ENCODE data around the gene PRKAR1B.
"Not testable (repeated sequence)": the region's sequence is repeated elsewhere in the genome, so short reads cannot be mapped to it uniquely, and the experiment has no call there.

PRKAR1B gene

DNA sequence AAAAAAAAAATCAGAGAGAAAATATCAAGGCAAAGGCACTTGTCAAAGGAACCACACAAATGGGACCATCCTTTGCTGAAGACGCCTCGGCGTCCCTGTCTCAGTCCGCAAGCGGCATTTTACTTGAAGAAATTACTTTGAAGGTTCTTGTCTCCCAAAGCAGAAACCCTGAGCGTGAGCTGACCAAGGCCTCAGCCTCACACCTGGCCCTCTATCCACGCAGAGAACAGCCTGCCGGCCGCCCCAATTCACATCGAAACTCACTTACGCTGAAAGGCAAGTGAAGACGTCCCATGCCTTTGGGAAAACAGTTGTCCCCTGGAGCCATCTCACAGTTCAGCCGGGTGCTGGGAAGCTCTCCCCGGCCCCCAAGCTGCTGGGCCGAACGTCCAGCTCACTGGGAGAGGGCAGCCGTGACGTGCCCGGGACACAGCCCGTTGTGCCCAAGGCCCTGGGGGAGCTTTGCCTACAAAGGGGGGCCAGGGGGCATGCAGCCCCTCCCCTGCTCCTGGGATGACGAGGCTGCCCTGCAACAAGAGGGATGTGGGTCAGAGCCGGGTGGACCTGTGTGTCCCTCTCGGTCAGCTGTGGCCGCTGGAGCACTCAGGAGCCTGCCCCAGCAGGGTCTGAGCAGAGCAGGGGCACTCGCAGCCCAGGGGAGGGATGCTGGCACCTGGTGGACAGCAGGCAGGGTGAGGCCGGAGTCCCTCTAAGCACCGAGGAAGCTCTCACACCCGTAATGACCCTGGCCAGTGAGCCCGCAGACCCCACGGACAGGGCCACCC, 157.8 kb downstream of the PRKAR1B start:
- DNase-seq: no peak

GRCh38 chr7:568031-568951, 158.8 kb downstream of the PRKAR1B start:
- DNase-seq: no peak

DNA sequence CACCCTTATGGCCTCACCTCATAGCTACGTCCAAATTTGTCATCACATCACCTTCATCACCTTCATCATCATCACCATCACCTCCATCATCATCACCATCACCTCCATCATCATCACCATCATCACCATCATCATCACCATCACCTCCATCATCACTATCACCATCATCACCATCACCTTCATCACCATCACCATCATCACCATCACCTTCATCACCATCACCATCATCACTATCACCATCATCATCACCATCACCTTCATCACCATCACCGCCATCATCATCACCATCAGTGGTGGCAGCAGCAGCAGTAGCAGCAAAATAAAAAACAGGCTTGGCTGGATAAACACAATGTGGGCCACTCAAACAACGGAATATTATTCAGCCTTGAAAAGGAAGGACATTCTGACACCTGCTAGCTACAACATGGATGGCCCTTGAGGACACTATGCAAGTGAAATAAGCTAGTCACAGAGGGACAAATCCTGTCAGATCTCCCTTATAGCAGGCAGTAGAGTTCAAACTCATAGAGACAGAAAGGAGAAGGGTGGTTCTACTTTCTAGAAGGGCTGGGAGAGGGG, 159.7 kb downstream of the PRKAR1B start:
- DNase-seq: no peak

DNA sequence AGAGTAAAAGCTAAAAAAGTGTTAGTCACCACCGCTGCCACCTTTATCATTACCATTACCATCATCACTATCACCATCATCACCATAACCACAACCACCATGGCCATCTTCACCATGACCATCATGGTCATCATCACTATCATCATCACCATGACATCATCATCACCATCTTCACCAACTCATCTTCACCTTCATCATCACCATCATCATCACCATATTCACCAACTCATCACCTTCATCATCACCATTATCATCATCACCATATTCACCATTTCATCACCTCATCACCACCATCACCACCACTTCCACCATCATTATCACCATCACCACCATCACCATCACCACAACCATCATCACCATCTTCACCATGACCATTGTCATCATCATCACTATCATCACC, 161.0 kb downstream of the PRKAR1B start:
- no peak for DNase-seq

DNA sequence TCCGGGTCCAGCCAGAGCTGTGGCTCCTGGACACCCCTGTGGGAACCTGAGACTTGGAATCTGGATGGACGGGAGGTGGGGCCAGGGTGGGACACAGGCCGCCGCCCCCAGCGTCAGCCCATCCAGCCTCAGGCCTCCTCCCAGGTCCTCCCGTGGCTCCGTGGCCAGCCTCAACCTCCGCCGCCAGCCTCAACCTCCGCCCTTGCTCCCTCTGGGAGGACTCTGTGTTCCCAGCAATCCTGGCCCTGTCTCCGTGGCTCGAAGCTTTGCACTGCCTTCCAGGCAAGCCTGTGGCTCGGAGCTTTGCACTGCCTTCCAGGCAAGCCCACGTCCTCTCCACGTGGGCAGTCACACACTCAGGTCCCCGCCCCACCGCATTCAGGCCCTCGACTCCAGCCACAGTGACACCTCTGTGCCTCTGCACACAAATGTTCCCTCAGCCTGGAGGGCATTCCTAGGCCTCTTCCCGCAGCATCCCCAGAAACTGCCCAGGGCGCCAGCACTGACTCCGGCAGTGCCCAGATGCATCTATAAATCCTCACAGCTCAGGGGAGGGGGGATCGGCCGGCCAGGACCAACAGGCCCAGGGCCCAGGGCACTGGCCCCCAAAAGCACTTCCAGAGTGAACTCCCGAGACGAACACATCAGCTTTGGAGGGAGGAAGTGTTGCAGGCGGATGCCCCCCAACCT, 162.8 kb downstream of the PRKAR1B start:
- DNase-seq: no peak

- DNase-seq: no peak
Measured at GRCh38 chr7:563629-564170, 163.4 kb downstream of the PRKAR1B start.

- DNase-seq: no peak
Measured at GRCh38 chr7:562789-563628, 164.1 kb downstream of the PRKAR1B start.

DNA sequence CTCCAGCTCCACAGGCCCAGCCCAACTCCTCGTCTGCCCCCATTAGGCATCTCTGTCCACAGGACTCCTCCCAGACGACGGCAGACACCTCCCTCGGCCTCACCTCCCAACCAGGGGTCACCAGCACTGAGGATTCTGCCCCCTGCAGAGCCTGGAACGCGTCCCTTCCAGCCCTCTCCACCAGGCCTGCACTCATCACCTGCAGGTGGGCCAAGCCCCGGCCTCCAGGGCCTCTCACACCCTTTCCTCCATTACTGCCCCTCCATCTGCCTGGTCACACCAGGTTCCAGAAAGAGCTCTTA, 164.8 kb downstream of the PRKAR1B start:
- no peak for DNase-seq

DNA sequence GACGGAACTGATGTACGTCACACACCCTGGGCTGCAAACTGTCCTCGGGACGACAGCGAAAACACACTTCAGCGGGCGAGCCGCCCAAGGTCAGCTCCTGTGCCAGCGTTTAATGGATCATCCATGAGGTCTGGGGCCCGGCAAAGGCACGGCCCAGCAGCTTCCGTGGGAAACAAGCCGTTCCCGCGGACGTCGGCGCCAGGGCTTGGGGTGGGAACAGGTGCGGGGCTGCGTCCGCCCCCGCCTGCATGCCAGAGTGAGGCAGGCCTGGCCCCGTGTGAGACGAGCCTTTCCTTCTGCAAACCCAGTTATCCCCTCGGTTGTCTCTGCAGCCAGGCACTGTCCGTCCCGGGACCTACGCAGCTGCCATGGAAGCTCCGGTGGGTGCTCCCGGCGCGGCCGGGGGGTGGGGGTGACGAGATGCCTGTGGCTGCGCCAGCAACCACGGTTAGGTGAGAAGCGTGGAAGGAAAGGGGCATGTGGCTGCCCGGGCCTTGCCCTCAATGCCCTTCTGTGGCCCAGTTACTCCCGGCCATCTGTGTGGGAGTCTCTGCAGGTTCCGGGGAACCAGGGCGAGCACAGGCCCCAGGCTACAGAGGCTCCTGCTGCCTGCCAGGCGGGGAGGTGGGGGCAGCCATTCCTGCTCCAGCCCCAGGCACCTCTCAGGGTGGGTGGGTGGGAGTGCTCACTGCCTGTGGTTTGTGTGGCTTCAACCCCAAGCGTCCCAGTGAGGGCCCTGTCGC, 165.3 kb downstream of the PRKAR1B start:
- DNase-seq: no peak

DNA sequence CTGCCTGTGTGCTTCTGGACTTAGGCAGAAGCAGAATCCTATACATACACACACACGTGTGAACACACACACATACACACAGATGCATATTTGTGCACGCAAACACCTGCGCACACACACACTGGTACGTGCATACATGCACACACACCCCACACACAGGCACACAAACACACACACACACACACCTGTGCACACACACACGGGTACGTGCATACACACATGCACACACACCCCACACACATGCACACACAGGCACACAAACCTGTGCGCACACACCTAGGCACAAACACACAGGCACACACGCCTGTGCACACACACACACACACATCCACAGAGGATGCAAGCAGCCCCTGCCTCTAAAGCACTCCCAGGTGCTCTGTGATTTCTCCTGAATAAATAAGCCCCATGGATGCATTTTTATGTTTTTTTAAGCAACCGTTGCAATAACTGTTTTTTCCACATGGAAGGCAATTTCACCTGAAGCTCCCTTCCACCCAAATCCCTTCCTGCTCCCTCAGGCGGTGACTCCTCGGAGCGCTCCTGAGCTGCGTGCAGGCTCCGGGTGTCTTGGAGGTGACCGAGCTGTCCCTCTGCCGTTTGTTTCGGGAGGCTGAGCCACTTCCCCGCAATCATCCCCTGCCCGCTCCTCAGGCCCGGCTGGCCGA, 166.0 kb downstream of the PRKAR1B start:
- no peak for DNase-seq

DNA sequence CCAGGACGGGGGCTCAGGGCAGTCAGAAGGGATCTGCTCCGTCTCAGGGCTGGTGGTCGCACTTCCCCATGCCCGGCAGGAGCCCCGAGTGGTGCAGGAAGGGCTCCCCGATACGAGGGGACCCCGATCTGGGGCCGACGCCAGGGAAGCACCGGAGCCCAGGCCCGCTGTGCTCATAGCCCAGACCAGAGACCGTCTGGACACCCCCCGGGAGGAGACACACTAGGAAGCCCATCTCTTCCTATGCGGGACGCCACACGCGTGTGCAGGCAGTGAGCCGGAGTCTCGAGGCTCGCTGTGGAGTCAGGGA, 167.7 kb downstream of the PRKAR1B start:
- no peak for DNase-seq

DNA sequence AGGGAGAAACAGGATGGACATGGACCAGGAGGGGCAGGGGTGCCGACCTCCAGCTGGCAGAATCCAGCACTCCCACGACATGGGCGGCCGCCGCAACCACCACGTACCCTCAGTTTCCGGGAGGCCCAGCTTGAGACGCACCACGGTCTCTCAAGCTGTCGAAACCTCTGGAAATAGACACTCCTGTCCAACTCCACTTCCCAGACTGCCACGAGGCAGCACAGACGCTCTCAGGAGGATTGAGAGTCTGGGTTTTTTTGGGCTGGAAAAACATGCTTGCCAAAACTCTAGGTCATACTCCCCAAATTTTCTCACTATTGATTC, 169.6 kb downstream of the PRKAR1B start:
- no peak for DNase-seq

DNA sequence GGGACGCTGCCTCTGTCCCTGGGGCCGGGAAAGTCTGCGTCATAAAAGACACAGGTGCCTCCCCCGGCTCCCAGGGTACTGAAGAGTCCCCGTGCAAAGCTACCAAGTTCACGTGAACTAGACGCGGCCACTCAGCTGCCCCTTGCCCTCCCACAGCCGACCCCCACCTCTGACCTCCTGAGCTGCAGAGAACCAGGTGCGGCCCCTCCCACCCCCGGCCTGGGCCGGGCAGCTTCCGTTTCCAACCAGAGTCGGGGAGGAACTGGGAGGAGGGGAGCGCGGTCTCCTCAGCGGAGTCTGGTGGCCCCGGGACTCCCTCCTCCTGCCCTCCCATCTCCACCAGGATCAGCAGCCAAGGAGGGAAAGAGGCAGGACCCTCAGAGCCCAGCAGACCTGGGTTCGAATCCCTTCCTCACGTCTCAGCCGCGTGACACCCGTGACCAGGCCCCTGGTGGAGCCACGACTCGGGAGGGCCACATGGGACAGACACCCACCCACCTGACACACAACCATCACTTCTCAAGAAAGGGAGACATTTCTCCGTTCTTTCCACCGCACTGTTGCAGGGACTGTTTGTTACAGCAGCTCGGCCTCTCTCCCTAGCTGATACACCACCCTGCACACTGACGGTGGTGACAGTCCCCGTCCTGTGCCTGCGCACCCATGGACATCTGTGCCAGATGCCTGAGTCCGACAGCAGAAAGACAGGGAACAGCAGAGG, 170.1 kb downstream of the PRKAR1B start:
- no peak for DNase-seq

DNA sequence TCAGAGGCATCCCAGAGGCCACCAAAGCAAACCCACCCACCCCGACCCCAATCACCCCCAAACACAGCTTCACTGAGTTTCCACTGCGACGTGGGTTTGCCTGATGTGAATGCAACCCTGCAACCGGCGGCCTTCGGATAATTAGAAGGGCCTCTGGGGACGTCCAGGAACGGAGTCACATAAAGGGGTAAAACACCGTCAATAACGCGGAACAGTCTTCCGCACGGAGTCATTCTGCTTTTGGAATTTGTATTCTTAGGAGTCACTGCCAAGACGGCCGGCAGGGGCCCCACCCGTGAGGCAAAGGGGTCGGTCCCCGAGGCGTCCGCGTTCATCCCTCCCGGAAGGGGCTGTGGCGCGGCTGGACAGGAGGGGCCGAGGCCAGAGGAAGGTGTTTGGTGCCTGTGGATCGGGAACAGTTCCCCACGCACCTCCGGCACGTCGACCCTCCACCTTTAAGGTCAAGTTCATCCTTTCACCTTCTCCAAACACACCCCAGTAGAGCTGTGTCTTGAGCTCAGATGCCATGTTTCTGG, 170.7 kb downstream of the PRKAR1B start:
- no peak for DNase-seq

DNA sequence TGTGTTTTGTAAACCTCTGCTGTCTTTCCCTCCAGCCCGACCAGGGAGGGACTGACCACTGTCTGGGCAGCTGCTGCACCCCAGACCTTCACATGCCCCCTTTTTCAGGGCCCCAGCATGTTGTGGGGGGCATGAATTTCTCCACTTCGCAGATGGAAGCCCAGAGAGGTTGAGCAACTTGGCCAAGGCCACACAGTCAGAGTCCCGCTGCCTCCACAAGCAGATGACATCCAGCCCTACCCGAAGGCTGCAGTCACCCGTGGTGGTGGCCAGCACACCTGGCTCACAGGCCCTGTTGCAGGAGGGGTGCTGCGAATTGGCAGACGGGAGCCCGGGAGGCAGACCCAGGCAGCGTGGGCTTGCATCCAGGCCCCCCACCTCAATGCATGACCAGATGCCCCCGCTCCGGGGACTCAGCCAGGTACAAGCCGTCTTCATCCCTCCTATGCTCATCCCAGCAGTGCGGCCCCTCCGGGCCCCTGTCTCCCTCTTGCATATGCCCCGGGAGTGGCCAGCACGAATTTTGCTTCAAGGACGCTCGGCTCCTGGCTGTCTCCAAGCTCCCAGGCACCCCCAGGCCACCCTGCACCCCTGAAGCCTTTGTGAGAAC, 171.4 kb downstream of the PRKAR1B start:
- DNase-seq: no peak

DNA sequence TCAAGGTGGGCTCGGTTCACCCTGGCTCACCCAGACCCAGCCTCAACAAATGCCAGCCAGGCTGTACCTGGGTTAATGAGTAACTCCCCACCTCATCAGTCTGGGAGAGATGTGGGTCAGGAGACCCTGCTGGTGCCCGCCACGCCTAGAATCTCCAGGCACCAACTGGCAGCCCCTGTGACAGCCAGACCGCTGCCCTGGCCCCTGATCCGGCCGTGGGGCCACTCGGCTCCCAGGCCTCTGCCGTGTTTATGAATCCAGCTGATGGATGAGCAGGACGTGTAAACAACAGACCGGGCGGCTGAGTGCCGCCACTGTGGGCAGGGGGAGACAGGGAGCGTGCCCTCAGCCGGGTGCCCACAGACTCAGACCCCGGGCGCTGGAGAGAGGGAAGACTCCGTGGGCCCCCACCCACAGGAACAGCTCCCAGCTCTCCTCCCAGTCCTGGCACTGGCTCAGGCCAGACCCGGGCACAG, 173.4 kb downstream of the PRKAR1B start:
- no peak for DNase-seq

DNA sequence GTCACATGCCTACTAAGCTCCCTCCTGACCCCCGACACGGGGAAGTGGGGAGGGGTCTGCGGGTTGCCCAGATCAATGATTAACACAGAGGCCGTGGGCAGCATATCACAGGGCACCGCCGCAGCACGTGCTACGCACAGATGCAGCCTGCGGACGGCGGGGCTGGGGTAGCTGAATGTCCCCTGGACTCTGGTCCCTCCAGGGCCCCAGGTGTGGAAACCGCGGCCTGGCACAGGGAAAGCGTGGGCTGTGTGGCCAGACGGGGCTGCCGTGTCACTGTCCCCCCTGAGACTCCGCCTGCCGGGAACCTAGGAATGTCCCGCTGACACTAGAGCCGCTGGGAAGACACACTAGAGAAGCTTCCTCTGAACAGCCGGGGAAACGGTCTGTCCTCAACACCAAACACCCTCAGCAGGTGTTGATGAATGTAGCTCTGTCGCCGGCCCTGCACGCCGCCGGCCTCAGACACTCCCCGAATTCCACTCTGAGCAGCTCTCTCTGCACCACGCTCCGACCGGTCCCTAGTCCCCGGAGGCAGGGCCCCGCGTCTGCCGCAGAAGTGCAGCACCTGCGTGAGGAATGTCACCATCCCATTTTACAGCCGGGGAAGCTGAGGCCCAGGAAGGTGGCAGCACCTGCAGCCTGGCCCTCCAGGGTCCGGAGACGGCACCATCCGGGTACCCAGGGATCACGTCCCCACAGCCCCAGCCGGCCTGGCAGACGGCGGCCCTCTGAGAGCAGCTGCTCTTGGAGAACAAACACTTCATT, 174.0 kb downstream of the PRKAR1B start:
- DNase-seq: no peak

- not testable (repeated sequence) for DNase-seq
Measured at GRCh38 chr7:552151-552867, 174.8 kb downstream of the PRKAR1B start.
